Type B pancreatic cell (in vitro differentiated cells): Measurements from ENCODE around the gene BMI1. TPM values are rescaled to one million over a fixed set of nuclear protein-coding genes. Genes with fewer than 3 reads are reported as not detected.
A peak's percentile ranks its signal among the peaks of the same experiment; 100 is the strongest.
"Not testable (repeated sequence)": the region's sequence is repeated elsewhere in the genome, so short reads cannot be mapped to it uniquely, and the experiment has no call there.

Experiments
- DNase-seq: peaks from one replicate; pipeline ENCODE4 v3.0.0; 2021; ENCODE audit warnings: mixed read lengths; ENCODE audit not compliant: unreplicated experiment; ENCODE audit errors: extremely low spot score
- H3K27ac Mint-ChIP-seq: 2 replicates; pipeline ENCODE4 v1.8.0; 2021; ENCODE audit warnings: mild to moderate bottlenecking, mixed read lengths
- H3K27me3 Mint-ChIP-seq: 2 replicates; pipeline ENCODE4 v1.8.0; 2021; ENCODE audit warnings: mixed read lengths
- H3K36me3 Mint-ChIP-seq: 2 replicates; pipeline ENCODE4 v1.8.0; 2021; ENCODE audit warnings: mixed read lengths
- H3K4me1 Mint-ChIP-seq: one replicate; pipeline ENCODE4 v1.8.0; 2021; ENCODE audit warnings: mixed read lengths; ENCODE audit not compliant: unreplicated experiment
- H3K4me3 Mint-ChIP-seq: 2 replicates; pipeline ENCODE4 v1.8.0; 2021; ENCODE audit warnings: mild to moderate bottlenecking, mixed read lengths
- H3K9me3 Mint-ChIP-seq: 2 replicates; pipeline ENCODE4 v1.8.0; 2021; ENCODE audit warnings: mixed read lengths
- total RNA-seq: library from RNA; stranded (reverse); gene quantifications from 2 replicates; pipeline ENCODE4 v1.2.1, GENCODE V29; 2021; ENCODE audit warnings: low replicate concordance
- TF ChIP-seq, protein P1 (sequence below): fragments of 200-600 bp; sonication (generic); conservative IDR thresholded peaks from 2 replicates; pipeline ENCODE4 v1.5.0; 2021; ENCODE audit warnings: antibody characterized with exemption, mild to moderate bottlenecking

Gene BMI1
- total RNA-seq, 1 donor from 2014 or later, result 36.6 TPM

DNA sequence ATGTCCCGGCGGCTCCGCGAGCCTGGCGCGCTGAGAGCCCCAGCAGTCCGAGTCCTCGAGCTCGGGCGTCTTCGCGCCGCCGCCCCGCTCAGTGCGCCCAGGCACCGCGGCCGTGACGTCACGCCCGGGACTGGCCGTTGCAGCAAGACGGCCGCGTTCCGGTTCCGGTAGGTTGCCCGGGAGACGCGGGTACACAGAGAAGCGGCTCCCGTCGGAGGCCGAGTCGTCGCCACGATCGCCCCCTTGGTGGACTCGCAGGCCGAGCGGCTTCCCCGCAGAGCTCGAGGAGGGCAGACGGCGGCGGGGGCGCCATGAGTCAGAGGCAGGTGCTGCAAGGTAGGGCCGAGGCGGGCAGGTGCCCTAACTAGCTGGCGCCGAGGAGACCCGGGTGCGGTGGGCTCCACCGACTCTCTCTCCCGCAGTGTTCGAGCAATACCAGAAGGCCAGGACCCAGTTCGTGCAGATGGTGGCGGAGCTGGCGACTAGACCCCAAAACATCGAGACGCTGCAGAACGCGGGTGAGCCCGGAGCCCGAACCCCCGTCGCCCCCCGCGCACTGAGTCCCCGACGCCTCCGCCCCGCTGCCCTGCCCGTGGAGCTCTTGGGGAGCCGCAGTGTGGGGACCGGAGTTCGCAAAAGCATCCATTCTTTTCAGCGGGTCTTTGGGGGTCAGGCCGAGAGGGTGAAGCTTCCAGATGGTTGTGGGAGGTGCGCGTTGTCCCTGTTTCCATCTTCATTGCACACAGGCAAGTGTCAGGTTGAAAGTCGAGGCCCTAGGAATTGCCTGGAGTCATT, 24.6 kb downstream of the BMI1 start, which contains the start of gene SPAG6:
Gene SPAG6, plus strand, starts transcription at position 196 of the 795 bp plus-strand sequence. Its CDS starts 116 bp downstream, at position 312.
- peaks cover 8% of the 10 kb centered on the region for H3K36me3 Mint-ChIP-seq
- H3K27ac Mint-ChIP-seq, result peak within 1 kb of the TSS; percentile 69
- DNase-seq, result peak; percentile 76
- peak within 1 kb of the TSS; percentile 80 for H3K4me3 Mint-ChIP-seq
- H3K4me1 Mint-ChIP-seq, result no peaks in the 10 kb centered on the region
- TF ChIP-seq, protein P1, sequence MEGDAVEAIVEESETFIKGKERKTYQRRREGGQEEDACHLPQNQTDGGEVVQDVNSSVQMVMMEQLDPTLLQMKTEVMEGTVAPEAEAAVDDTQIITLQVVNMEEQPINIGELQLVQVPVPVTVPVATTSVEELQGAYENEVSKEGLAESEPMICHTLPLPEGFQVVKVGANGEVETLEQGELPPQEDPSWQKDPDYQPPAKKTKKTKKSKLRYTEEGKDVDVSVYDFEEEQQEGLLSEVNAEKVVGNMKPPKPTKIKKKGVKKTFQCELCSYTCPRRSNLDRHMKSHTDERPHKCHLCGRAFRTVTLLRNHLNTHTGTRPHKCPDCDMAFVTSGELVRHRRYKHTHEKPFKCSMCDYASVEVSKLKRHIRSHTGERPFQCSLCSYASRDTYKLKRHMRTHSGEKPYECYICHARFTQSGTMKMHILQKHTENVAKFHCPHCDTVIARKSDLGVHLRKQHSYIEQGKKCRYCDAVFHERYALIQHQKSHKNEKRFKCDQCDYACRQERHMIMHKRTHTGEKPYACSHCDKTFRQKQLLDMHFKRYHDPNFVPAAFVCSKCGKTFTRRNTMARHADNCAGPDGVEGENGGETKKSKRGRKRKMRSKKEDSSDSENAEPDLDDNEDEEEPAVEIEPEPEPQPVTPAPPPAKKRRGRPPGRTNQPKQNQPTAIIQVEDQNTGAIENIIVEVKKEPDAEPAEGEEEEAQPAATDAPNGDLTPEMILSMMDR, result no peak
- peaks cover 5% of the 10 kb centered on the region for H3K9me3 Mint-ChIP-seq
- H3K27me3 Mint-ChIP-seq, result peaks cover 82% of the 10 kb centered on the region

DNA sequence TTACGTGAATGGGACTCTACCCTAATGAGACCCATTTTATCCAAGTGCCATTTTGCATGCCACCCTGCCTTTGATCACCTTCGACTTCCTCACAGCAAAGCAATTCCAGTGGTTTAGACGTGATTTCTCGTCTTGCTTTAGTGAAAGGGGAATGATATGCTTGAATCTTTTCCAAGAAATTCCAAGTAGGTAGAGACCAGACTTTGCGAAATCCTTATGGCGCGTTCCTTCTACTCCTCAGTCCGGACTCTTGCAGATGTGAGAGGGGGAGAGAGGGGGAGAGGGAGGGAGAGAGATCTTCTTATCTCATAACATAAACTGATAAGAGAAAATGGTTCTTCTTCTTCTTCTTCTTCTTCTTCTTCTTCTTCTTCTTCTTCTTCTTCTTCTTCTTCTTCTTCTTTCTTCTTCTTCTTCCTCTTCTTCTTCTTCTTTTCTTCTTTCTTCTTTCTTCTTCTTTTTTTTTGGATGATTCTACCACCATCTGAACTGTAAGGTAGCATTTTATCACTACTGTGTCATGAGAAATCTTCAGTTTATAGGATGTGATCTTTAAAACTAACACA, 25.3 kb downstream of the BMI1 start:
- Mint-ChIP-seq H3K4me3 (peak overlapping the region; percentile 73), H3K27ac (peak overlapping the region; percentile 69), H3K4me1 (no peaks in the 10 kb centered on the region), H3K27me3 (peaks cover 83% of the 10 kb centered on the region), H3K36me3 (peaks cover 8% of the 10 kb centered on the region), H3K9me3 (peaks cover 5% of the 10 kb centered on the region)
- no peak for DNase-seq
- TF ChIP-seq, protein P1, result no peak

- no peak for DNase-seq
- Mint-ChIP-seq H3K4me3 (no peak overlapping the region), H3K36me3 (peaks cover 4% of the 10 kb centered on the region), H3K4me1 (no peaks in the 10 kb centered on the region), H3K27ac (no peak overlapping the region), H3K9me3 (peaks cover 5% of the 10 kb centered on the region), H3K27me3 (peaks cover 54% of the 10 kb centered on the region)
- TF ChIP-seq, protein P1, result no peak
Observed at GRCh38 chr10:22349755-22350154, 28.9 kb downstream of the BMI1 start.

GRCh38 chr10:22351131-22351703, 30.3 kb downstream of the BMI1 start:
- peaks cover 41% of the 10 kb centered on the region for H3K27me3 Mint-ChIP-seq
- H3K4me3 Mint-ChIP-seq, result no peak overlapping the region
- H3K4me1 Mint-ChIP-seq, result no peaks in the 10 kb centered on the region
- peaks cover 4% of the 10 kb centered on the region for H3K9me3 Mint-ChIP-seq
- DNase-seq, result no peak
- H3K36me3 Mint-ChIP-seq, result peaks cover 4% of the 10 kb centered on the region
- TF ChIP-seq, protein P1, result no peak
- H3K27ac Mint-ChIP-seq, result no peak overlapping the region

- DNase-seq, result no peak
- H3K4me1 Mint-ChIP-seq, result no peaks in the 10 kb centered on the region
- no peak overlapping the region for H3K27ac Mint-ChIP-seq
- no peaks in the 10 kb centered on the region for H3K36me3 Mint-ChIP-seq
- no peak overlapping the region for H3K4me3 Mint-ChIP-seq
- peaks cover 7% of the 10 kb centered on the region for H3K27me3 Mint-ChIP-seq
- TF ChIP-seq, protein P1, result no peak
- no peaks in the 10 kb centered on the region for H3K9me3 Mint-ChIP-seq
Observed at GRCh38 chr10:22356324-22356873, 35.5 kb downstream of the BMI1 start.

DNA sequence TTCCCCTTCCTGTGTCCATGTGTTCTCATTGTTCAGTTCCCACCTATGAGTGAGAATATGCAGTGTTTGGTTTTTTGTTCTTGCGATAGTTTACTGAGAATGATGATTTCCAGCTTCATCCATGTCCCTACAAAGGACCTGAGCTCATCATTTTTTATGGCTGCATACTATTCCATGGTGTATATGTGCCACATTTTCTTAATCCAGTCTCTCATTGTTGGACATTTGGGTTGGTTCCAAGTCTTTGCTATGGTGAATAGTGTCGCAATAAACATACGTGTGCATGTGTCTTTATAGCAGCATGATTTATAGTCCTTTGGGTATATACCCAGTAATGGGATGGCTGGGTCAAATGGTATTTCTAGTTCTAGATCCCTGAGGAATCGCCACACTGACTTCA, 36.9 kb downstream of the BMI1 start:
- H3K36me3 Mint-ChIP-seq, H3K9me3 Mint-ChIP-seq, H3K4me3 Mint-ChIP-seq, H3K27ac Mint-ChIP-seq, DNase-seq, H3K27me3 Mint-ChIP-seq, H3K4me1 Mint-ChIP-seq: not testable (repeated sequence)
